A172 (cell line): ENCODE measurements around the gene LRRTM4. TPM values are rescaled to one million over a fixed set of nuclear protein-coding genes. Genes with fewer than 3 reads are reported as not detected.

ENCODE experiments used
- DNase-seq: peaks from one replicate; pipeline ENCODE4 v3.0.0-alpha.2; 2015; ENCODE audit warnings: low spot score
- total RNA-seq: library from RNA; depleted of rRNA; stranded (reverse); fragments of >200 nt; shearing (Covaris generic); gene quantifications from 2 replicates; pipeline ENCODE4 v1.2.3, GENCODE V29; 2014; rRNA removed

LRRTM4 gene
- total RNA-seq = 0.12 and 0.36 TPM in 2 replicates

DNA sequence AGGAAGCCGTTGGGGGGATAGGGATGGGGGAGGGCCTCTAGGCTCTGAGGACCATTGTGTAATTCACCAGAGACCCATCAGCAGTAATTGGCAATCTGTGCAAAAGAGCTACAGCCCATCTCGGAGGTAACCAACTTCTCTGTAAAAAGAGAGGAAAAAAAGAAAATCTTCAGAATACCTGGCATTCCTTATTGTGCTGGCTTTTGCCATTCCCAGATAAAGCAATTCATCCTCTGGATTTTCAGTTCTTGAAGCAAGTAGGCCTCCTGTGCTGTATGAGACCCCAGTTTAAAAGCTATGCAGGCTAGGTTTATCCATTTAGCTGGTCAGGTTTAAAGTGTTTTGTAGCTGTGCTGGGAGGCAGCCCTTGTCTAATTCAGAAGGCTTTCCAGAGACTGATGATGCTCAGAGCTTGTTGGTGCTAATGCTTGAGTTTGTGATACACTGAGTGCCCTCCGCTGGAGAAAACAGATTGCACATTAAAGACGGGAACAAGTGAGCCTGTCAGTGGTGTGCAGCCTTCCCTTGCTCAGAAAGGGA, at the start of gene LRRTM4:
Gene LRRTM4, minus strand, starts transcription at position 446 of the 540 bp plus-strand sequence.
- DNase-seq = peak; percentile 25

DNA sequence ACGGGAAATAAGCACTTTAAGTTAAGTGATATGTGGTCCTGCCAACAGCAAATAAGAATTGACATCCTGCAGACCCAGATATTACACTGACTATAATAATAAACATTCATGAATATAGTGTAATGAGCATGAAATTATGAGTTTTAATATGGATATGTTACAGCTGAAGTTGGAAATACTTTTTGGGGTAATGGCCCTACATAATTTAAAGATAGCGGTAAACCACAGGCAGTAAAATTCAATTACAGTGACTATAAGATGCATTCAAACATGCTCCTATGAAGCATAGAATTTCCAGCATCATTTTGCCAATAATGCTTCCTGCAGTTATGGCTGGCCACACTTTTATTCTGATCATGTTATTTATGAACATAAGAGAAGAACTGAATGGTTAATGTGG, 49.4 kb upstream of the LRRTM4 start:
- DNase-seq = no peak

DNA sequence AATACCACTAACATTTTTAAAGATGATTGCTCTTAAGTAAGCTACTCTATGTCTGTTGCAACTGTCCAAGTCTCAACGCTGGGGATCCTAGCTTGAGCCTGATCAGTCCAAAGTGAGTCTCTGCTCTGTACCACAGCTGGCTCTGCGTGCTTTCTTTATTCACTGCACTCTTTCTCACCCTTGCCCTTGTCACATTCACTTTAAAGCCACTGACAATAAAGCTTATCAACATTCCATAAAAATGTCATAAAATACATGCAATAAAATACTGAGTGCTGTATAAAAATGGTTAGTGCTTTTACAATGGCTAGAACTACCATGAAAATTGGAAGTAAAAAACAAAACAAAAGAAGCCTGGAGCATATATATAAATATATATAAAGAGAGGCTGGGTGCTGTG, 45.5 kb upstream of the LRRTM4 start:
- DNase-seq = no peak

DNA sequence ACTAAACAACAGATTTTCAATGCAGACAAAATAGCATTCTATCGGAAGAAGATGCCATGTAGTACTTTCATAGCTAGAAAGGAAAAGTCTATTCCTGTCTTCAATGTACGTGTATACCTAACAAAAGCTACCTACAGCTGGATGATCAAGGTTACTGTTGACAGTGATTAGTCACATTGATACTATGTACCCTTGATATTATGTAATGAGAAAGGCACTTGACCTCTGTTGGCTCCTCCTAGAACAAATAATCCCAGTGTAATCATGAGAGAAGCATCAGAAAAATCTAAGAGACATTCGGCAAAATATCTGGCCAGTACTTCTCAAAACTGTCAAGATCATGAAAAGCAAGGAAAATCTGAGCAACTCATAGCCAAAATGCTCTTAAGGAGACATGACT, 44.4 kb upstream of the LRRTM4 start:
- no peak for DNase-seq

DNA sequence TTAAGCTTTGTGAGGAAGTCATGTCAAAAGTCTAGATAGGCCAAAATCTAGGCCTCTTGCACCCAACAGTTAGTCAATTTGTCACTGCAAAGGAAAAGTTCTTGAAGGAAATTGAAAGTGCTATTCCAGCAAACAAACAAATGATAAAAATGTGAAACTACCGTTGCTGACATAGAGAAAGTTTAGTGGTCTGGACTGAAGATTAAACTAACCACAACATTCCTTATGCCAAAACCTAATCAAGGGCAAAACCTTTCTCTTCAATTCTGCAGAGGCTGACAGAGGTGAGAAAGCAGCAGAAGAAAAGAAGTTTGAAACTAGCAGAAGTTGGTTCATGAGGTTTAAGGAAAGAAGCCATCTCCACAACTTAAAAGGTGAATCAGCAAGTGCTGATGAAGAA, 44.0 kb upstream of the LRRTM4 start:
- DNase-seq = no peak

DNA sequence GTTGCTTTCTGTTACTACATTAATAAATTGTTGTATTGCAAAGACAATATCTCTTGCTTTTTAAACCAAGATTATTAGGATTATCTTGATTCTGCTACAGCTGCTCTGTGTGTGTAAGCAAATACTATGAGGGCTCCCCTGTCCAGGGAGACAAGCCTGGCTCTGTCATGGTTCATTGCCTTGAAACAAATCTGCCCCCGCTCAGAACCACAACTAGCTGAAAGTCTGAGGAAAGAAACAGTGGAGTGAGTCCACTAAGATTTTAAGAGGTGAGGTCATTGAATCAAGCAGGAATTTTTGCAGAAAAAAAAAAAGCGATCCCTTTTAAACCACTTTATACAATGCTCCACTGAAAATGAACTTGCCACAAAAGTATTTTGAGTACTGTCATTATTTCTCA, 30.8 kb upstream of the LRRTM4 start:
- no peak for DNase-seq

DNA sequence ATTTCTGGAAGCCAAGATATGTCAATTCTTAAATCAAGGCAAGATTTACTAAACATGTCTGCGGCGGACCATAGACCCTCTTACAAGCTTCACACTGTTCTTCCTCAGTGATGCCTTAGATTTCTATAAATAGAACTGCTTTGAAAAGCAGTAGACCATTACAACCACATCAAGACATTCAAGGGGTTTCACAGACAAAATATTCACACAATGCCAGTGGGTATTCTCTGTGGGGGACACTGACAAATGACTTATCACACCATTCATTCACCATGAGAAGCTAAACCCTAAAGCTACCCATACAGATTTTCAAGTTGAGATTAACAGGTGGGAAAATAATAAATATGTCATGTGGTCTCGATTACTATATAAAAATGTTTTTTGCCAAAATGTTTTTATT, 15.9 kb upstream of the LRRTM4 start:
- DNase-seq = no peak

DNA sequence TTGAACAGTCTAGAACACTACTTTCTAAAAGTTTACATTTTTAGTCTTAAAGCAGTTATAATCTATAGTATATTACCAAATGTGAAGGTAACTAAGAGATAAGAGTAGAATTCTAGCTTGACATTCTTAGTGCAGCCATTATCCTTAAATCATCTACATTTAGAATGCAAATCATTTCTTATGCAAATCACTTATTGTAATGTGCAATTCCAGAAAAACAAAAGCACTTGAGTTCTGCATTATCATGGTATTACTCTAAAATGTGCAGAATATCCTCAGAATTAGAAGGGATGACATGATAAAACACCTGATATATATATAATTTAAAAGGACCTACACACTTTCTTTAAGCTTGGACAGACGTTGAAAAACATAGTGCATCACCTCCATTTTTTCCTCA, 712 bp upstream of the LRRTM4 start:
- DNase-seq = no peak

DNA sequence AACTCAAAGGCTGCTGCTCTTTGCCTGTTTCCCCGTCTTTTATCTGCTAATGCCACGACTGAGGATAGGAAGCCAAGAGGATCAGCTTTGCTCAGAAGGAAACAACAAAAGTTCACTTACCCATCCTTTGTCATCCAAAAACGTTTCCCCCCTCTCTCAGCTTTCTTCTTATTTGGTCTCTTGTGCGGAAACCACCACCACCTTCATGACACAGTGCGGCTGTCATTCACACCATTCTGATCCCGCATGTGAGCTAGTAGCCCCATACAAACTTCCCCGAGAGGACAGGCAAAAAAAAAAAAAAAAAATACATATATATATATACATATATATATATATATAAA, 656 bp downstream of the LRRTM4 start:
- no peak for DNase-seq

DNA sequence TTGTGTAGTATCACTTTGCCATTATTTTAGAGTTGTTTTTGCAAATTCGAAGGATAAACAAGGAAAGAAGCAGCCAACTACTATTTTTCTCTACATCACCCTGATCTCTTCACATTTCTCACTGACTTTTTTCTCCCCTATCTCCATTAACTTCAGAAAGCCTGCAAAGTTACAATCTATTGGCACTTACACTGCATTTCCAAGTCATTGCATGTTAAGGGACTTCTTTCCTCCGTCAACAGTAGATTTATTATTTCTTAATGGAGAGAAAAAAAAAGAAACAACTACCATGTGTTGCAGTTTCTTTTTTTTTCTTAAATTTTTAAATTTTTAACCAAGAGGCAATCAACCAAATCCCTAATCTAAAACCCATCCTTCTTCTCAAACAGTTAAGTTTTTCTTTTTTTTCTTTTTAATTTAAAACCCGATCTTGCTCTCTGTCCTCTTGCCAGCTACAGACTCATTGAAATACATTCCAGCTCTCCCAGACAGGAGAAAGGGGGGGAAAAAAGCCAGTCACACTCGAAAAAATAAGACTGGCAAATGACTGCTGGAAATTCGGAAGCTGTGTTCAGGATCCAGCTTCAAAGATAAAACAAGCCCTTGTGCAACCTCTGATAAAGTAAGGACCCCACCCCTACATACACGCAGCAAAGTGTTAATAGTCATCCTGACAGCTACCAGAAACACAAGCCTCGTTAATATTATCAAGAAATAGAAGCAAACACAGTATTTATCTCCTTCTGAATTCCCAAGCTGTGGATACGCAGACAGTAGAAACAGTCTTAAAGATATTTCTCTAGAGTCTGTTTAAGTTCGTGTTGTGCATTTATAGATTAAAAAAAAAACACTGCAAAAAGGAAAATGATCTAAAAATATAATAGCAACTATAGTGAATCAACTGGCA, 1.3 kb downstream of the LRRTM4 start:
- DNase-seq = no peak

DNA sequence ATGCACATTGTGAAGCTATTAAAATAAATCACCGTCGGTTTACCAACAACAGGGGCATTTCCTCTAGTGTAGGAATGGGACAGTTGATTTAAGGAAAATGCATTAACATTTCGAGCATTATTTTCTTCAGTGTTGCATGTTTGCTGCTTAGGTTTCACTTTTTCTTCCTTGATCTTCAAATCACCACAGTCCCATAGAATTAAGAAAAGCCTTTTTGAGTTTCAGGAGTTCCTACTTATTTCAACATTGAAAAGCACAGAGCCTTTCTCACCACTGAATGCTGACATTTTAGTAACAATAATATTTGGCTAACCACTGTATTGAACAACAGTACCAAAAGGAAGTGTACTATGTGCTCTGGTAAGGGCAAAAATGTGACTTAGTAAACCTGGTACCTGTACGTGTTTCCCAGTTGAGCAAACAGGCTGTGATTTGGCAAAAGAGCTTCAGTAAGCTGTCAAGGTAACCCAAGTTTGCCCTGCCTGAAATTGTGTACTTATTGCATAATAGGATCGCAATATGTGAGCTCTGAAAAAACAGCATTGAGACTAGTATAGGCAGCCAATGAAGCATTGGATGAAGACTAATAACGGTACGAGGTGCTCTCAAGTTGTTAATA, 2.2 kb downstream of the LRRTM4 start:
- no peak for DNase-seq

DNA sequence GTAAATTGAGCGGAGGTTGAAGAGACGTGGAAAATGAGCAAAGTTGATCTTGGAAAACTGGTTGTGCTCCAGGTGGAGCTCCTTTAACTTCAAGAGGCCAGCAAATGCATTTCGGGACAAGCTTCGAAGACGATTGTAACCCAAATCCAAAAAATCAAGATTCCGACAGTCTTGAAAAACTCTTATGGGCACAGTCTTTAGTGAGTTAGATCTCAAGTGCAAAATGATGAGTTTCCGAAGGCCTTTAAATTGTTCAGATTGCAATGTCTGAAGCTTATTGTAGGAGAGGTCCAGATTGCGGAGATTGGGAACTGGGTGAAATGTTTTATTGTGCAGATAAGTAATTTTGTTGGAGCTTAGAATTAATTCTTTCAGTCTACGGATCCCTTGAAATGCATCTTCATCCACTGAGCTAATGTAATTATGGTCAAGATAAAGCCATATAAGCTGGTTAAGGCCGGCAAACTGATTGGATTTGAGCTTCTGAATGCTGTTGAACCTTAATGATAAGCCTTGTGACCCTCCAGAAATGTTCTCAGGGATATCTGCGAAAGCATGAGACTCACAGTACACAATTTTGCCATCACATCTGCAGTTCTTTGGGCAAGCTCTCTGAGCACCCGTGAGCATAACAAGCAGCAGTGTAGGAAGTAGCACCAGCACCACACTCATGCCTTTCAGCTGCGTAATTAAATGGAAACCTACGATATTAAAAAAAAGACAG, 2.9 kb downstream of the LRRTM4 start:
- no peak for DNase-seq

DNA sequence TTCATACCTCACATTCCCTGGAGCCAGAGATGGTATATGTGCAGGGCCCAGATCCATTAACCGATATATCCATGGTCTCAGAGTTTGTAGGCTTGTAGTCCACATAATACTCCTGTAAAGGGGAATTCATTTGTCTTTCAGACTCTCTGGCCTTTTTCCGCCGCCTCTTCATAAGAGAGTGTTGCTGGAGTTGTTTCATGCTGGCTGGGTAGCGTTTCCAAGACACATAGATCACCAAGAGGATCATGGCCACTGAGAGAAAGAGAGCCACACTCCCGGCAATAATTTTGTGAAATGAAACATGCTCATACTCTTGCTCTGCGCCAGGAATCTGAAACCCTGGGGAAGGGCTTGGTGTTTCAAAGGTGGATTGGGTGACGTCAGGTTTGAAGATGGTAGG, 3.9 kb downstream of the LRRTM4 start:
- no peak for DNase-seq

DNA sequence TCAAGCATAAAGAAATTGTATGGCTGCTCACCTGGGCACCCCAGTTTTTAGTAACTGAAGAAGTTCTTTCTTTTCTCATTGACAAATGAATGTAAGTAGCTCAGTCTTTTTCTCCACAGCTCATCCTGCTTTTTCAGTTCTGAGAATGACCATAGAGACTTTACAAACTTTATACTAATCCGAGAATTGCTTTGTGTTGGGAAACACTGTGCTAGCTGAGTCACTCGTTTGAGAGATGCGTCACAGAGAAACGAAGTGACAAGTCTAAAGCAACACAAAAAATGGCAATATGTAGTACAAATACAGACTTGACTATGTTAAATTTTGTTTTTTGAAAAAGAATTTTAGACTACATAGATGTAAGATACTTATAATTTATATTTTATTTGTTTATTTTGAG, 9.0 kb downstream of the LRRTM4 start:
- DNase-seq = peak; percentile 49

DNA sequence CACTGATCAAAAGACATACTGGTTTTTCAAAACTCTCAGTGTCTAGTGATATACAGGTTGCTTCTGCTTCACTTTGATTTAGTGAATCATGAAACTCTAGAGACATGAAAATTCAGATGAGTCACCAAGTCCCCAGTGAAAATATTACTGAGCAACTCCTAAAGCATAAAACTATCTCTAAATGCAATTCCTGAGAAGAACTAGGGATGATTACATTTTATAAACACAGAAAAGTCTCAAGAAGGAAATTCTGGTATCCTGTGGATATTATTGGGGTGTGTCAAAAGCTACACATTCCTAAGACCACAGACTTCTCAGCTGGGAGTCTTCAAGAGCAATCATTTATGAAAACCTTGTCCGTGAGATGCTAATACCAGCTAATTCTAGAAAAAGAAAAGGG, 9.7 kb downstream of the LRRTM4 start:
- DNase-seq = peak; percentile 45

DNA sequence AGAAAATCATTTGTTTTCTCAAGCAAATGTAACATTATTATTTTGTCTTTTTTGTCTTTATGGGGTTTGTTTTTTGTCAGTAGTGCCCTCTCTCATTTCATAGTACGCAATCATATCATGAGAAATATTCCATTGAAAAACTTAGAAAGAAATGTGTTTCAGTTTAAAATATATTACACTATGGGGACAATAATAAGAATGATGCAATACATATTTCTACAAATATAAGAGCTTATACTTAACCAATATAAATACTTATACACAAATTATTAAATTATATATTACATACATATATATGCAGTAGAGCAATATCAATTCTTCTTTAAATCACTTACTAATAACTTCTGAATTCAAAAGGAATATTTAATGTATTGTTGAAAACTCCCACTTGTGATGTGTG, 13.7 kb downstream of the LRRTM4 start:
- DNase-seq = no peak

DNA sequence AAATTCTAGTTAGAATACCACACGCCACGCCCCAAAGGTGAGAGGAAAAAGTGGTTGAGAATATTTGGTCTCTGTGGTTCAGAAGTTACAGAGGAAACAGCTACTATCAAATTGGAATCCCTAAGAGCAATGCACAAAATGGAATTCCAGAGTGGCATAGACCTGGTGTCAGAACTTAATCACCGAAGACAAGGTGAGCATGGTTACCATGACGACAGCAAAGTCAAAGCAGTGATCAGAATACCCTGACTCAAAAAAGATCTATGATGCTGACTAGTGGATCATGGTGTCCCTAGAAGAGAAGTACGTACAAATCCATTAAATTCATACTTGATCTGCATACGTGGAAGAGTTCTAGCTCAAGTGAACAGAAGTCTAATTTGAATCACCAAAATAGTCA, 14.5 kb downstream of the LRRTM4 start:
- DNase-seq = no peak

DNA sequence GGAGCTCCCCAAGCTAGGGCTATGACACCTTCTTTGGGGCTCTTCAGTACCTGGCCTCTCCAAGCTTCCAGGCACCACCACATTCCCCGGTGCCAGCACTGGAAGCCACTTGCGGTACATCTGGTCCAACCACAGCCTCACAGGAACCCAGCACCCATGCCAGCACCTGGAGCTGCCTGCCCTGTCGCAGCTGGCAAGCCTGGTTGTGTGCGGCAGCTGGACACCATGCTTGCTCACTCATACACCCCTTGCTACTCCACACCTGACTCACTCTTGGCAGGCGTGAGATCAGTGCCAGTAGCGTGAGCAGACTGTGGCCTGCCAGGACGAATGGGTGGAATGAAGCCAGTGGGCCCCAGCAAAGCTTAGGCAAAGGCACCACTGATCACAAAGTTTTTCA, 34.0 kb downstream of the LRRTM4 start:
- no peak for DNase-seq

DNA sequence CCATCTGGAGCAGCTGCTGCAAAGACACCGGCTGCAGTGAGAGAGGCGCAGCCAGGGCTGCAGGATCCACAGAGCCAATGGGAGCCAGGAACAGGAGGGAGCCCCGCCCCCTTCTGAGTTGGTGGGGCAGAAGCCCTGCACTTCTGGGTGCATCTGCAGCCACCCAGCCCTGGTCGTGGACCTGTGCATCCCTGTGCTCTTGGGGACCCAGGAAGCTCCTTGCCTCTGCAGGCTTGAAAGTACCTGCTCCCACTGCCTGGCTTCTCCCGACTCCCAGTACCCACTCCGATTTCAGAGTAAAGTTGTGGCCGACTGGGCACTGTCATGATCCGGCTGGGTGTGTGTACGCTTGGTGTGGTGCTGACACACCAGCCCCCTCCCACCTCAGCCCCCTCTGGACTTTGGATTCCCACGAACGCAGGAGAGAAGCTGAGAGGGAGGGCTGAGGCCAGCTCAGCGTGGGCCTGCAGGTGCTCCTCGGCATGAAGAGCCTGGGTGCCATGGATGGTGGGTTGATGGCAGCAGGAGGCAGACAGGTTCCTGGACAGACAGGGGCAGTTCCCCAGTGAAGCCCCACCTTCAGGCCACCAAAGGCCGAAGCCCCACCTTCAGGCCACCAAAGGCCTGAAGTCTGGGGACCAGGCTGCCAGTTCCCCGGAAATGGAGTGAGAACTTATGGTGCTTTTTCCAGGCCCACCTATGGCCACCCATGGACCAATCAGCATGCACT, 34.9 kb downstream of the LRRTM4 start:
- no peak for DNase-seq

DNA sequence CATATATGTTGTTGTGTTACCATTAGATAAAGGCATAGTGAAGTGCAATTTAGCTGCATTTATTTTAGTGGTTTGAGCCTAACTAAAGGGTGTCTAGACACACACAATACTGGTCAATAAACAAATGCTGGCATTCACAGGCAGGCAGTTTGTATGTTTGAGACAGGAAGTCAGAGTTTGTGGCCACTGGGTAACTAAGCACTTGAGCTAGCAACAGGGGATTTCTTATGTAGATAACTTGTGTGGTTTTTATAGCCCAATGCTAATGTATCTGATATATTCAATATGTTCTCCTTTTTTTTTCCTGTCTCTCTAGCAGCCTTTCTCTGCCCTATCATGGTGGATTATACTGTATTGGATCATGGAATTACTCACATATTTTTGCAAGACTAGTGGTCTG, 38.1 kb downstream of the LRRTM4 start:
- no peak for DNase-seq

DNA sequence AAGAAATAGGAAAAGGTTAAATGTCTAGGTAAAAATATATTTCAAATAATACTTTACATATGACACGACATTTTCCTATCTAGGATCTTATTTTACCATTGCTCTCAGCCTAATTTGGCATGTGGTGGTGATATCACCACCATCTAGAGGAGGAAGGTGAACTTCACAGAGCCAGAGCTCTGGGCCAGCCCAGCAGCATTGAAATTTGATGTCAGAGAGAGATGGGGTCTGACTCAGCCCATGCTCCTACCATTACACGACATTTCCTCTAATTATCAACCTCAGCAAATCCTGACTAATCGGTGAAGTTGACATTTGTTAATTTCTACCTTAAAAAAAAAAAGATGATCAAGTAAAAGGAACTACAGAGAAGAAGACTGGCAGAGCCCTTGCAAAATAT, 42.3 kb downstream of the LRRTM4 start:
- peak; percentile 33 for DNase-seq

DNA sequence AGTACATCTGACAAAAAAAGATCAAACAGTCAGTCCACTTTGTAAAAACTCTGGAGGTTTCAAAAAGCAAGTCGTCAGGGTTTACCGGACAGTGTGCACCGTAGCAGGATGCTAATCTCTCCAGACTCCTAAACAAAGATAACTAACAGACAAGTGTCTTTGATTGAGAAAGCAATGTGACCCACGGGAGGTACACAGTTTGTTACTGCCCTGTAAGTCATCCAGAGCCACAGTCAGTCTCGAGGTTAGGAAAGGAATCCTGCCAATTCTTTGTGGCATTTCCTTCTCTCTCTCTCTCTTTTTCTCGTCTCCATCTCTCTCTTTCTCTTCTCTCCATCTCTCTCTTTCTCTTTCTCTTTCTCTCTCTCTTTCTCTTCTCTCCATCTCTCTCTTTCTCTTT, 42.8 kb downstream of the LRRTM4 start:
- peak; percentile 19 for DNase-seq
